Thymus (tissue), 11 donors: ENCODE measurements around the gene TUNAR. TPM values are rescaled to one million over a fixed set of nuclear protein-coding genes. Genes with fewer than 3 reads are reported as not detected.

Source experiments
- DNase-seq, 9 donors: peaks; one replicate each; pipeline ENCODE4 v3.0.0-alpha.2; 2013; ENCODE audit warnings: low spot score in 9 of 9, low read depth in 6 of 9, missing footprints in 1 of 9
- H3K27ac ChIP-seq, 2 donors: one replicate each; pipeline ENCODE4 v1.5.1; 2013; ENCODE audit warnings: control low read depth in 1 of 2, low read depth in 1 of 2, low read length in 1 of 2, mild to moderate bottlenecking in 1 of 2, moderate library complexity in 1 of 2
- H3K27me3 ChIP-seq, 2 donors: one replicate each; pipeline ENCODE4 v1.5.1; 2013; ENCODE audit warnings: low read length in 1 of 2; ENCODE audit not compliant: control insufficient read depth in 2 of 2, insufficient read depth in 1 of 2
- H3K36me3 ChIP-seq, 2 donors: one replicate each; pipeline ENCODE4 v1.5.1; 2013; ENCODE audit warnings: low read length in 1 of 2, mild to moderate bottlenecking in 1 of 2, moderate library complexity in 1 of 2; ENCODE audit not compliant: control insufficient read depth in 2 of 2, insufficient read depth in 2 of 2
- H3K4me1 ChIP-seq, 2 donors: one replicate each; pipeline ENCODE4 v1.5.1; 2013; ENCODE audit warnings: low read length in 2 of 2; ENCODE audit not compliant: control insufficient read depth in 2 of 2, insufficient read depth in 2 of 2
- H3K4me3 ChIP-seq, 2 donors: one replicate each; pipeline ENCODE4 v1.5.1; 2013; ENCODE audit warnings: low read length in 2 of 2, control low read depth in 1 of 2, mild to moderate bottlenecking in 1 of 2
- H3K9me3 ChIP-seq, 2 donors: one replicate each; pipeline ENCODE4 v1.5.1; 2013; ENCODE audit warnings: low read length in 1 of 2, mild to moderate bottlenecking in 1 of 2; ENCODE audit not compliant: control insufficient read depth in 2 of 2, insufficient read depth in 1 of 2
- WGBS: extraction: QIAGEN DNeasy Blood & Tissue Kit; methylation state at CpG from one replicate; pipeline ENCODE4 v1.1.7; 2013; 5-methylcytosine and 5-hydroxymethylcytosine counted together
- polyA plus RNA-seq: library from polyadenylated mRNA; stranded (reverse); fragments of 200-250 nt; gene quantifications from one replicate; pipeline ENCODE4 v1.2.3, GENCODE V29; 2013
- total RNA-seq: library from RNA; stranded (reverse); fragments of 120-200 nt; gene quantifications from one replicate; pipeline ENCODE4 v1.2.4, GENCODE V29; 2013
- donor health status: healthy.

Gene TUNAR
- total and polyA plus RNA-seq, 2 donors, result 0.09 to 0.18 TPM

DNA sequence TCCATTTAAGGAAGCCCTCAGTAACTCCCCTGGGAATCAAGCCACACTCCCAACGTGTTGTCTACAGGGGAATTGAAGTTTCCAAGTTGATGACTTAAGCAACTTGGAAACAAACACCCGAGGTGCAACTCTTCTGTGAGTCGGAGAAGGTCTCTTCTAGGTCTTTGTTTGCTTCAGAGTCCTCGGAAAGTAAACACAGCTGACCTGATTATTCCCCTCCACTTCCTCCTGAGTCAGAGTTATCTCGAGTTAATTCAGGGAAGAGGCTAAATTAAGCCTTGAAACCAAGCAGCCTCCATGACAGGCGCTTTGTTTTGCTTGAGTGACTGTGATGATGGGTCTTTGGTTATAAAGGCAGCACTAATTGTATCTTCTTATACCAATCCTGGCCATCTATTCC, 41.8 kb downstream of the TUNAR start:
- H3K4me3 ChIP-seq, result no peak overlapping the region
- no peaks in the 10 kb centered on the region for H3K27me3 ChIP-seq
- H3K9me3 ChIP-seq, result no peaks in the 10 kb centered on the region
- no peak overlapping the region for H3K27ac ChIP-seq
- DNase-seq, result no peak
- H3K36me3 ChIP-seq, result no peaks in the 10 kb centered on the region
- 11% methylated on average over 6 of the region's 6 CpGs for WGBS
- no peaks in the 10 kb centered on the region for H3K4me1 ChIP-seq

DNA sequence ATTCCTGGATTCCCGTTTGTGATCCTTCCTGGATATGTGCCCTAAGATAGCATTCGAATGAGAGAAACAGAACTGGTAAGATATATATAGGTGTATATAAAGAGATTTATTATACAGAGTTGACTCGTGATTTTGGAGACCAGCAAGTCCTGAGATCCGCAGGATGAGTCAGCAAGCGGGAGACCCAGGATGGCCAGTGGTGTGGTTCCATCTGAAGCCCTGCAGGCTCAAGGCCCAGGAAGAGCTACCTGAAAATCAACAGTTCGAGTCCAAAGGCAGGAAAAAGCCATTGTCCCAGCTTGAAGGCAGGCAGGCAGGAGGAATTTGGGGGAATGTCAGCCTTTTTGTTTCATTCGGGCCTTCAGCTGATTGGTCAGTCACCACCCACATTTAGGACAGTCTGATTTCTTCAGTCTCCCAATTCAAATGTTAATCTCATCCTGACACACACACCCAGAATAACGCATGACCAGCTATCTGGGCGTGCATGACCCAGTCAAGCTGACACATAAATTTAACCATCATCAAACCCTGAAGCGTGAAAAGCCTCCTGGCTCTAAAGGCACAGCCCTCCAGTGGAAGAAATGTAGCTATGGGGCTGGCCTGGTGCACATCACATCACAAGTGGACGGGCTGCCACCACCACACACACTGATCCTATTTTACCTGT, 44.3 kb downstream of the TUNAR start:
- no peaks in the 10 kb centered on the region for H3K9me3 ChIP-seq
- DNase-seq, result no peak
- 83% methylated on average over 11 of the region's 11 CpGs for WGBS
- H3K27ac ChIP-seq, result no peak overlapping the region
- H3K27me3 ChIP-seq, result no peaks in the 10 kb centered on the region
- no peaks in the 10 kb centered on the region for H3K36me3 ChIP-seq
- no peaks in the 10 kb centered on the region for H3K4me1 ChIP-seq
- no peak overlapping the region for H3K4me3 ChIP-seq

DNA sequence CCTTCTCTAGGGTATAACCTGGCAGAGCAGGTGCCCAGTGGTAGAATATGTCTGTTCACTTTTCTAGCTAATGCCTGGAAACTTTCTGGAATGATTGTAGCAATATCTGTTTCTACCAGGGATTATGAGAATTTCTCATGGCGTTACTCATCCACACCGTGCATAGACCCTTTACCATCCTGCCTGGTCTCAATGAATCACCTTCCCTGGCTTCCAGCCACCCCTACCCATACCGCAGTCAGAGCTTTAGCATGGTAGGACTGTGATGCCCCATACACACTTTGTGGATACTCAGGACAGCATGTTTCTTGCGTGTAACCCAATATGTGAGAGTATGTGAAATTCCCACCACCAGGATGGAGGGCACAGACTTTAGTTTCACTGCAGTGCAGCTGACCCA, 45.4 kb downstream of the TUNAR start:
- no peak overlapping the region for H3K4me3 ChIP-seq
- H3K4me1 ChIP-seq, result no peaks in the 10 kb centered on the region
- no peaks in the 10 kb centered on the region for H3K36me3 ChIP-seq
- WGBS, result 93% methylated on average over 4 of the region's 4 CpGs
- no peaks in the 10 kb centered on the region for H3K9me3 ChIP-seq
- H3K27me3 ChIP-seq, result no peaks in the 10 kb centered on the region
- no peak overlapping the region for H3K27ac ChIP-seq
- no peak for DNase-seq

DNA sequence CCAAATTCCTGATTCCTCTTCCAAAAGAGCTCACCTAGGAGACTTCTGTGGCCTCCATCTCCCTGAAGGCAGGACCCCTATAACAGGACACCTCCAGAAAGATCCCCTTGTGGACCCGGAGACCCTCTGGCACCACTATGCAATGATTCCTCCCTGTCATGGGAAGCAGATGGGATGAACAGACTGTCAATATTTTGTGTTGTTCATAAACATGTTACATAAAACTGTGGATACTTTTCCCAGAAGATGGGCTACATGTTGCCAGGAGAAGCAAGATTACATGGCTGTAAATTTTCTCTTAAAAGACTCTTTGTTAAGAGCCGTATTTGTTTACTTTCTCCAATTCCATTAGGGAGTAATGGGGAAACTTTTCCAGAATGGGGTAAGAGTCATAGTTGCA, 52.1 kb downstream of the TUNAR start:
- H3K27ac ChIP-seq, result no peak overlapping the region
- no peaks in the 10 kb centered on the region for H3K27me3 ChIP-seq
- WGBS, result 87% methylated on average over 2 of the region's 2 CpGs

DNA sequence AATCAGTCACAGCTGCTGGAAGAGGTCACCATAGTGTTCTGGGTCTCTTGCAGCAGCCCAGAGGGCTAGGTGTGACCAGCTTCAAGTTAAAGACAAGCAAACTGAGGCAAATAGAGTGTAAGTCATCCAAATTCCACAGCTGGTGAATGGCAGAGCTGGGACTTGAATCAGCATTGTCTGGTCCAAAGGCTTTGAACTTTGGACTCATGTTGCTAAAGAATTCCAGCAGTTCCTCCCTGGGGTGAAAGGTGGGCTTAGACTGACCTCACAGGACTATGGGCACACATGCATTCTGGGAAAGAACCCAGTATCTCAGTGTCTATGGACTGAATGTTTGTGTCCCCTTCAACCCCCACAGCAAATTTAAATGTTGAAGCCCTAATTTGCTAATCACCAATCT, 54.8 kb downstream of the TUNAR start:
- H3K27ac ChIP-seq, result no peak overlapping the region
- H3K9me3 ChIP-seq, result no peaks in the 10 kb centered on the region
- H3K4me1 ChIP-seq, result no peaks in the 10 kb centered on the region
- H3K36me3 ChIP-seq, result no peaks in the 10 kb centered on the region
- DNase-seq, result no peak
- H3K4me3 ChIP-seq, result no peak overlapping the region
- H3K27me3 ChIP-seq, result no peaks in the 10 kb centered on the region

More for the DNA sequence above, 52.1 kb downstream of the TUNAR start:
- H3K36me3 ChIP-seq, result no peaks in the 10 kb centered on the region
- no peaks in the 10 kb centered on the region for H3K4me1 ChIP-seq
- no peak overlapping the region for H3K4me3 ChIP-seq
- no peak for DNase-seq
- H3K9me3 ChIP-seq, result no peaks in the 10 kb centered on the region

DNA sequence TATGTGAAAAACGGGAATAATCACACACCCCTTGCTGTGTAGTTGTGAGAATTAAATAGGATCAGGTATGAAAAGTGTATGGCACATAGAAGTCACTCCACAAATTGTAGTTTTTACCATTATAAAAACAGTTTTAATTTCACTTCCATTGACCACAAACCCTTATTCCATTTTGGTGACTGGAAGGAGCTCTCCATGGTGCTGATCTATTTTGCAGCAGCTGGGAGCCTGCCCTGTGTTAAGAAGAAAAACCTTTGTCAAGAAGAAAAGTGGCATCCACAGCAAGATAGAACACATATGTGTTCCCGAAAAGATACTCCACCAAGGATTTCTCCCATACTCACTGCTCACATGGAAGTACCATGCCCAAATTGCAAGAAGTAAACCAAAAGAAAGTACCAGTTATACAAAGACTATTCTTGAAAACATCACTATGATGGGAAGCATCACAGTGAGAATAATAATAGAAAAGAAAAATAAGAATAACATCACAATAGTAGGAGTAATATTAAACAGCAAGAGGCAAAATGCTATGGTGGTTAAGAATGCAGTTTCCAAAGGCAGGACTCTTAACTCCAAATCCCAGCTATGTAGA, 58.7 kb downstream of the TUNAR start:
- 42% methylated on average over 2 of the region's 2 CpGs for WGBS
- DNase-seq, result peak in 8 of 9 donors; percentile 4 to 40 (median 12)
- Histone ChIP-seq H3K27me3 (no peaks in the 10 kb centered on the region), H3K4me1 (no peaks in the 10 kb centered on the region), H3K36me3 (no peaks in the 10 kb centered on the region), H3K4me3 (no peak overlapping the region), H3K9me3 (no peaks in the 10 kb centered on the region), H3K27ac (no peak overlapping the region)

DNA sequence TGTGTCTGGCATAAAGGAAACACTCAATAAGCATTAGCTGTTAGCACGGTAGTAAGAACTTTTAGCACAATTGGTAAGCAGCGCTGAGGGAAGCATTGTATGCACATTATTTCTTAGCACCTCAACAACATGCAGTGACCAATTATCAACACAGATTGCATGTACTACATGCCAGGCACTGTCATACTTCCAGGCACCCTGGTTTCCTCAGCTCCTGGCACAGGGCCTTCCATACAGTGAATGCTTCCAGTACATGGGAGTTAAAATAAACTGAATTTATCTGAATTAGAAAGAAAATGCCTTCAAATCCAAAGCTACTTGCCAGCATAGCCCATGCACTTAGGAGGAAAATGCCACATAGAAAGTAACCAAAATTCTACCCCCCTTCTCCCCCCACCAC, 59.4 kb downstream of the TUNAR start:
- H3K27me3 ChIP-seq, result no peaks in the 10 kb centered on the region
- H3K4me1 ChIP-seq, result no peaks in the 10 kb centered on the region
- no peak for DNase-seq
- no peak overlapping the region for H3K4me3 ChIP-seq
- 90% methylated on average over 2 of the region's 2 CpGs for WGBS
- no peaks in the 10 kb centered on the region for H3K36me3 ChIP-seq
- no peak overlapping the region for H3K27ac ChIP-seq
- H3K9me3 ChIP-seq, result no peaks in the 10 kb centered on the region

DNA sequence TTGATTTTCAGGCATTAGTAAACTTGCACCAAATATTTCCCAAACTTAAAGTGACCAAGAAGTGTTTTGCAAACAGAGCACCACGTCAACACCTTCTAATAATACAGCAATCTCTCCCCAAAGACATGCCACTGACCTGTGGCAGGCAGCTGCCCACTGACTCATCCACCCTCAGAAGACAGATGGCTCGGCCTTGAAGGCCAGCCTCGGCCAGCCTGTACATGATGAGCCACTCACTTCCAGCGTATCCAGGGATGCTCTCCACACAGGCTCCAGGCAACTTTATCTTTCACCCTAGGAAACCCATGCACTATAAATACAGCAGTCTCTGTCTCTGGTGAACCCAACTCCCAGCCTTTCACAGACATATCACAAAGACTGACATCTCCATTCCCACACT, 62.7 kb downstream of the TUNAR start:
- WGBS, result 91% methylated on average over 4 of the region's 4 CpGs

DNA sequence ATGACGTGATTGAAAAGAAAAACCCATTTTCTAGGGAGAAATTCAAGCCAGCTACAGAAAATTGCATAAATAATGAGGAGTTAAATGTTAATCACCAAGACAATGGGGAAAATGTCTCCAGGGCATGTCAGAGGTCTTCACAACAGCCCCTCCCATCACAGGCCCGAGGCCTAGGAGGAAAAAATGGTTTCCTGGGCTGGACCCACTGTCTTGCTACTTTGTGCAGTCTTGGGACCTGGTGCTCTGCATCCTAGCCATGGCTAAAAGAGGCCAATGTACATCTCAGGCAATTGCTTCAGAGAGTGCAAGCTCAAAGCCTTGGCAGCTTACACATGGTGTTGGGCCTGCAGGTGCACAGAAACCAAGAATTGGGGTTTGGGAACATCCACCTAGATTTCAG, 65.3 kb downstream of the TUNAR start:
- Histone ChIP-seq H3K9me3 (no peaks in the 10 kb centered on the region), H3K4me3 (no peak overlapping the region), H3K27ac (no peak overlapping the region), H3K4me1 (no peaks in the 10 kb centered on the region), H3K27me3 (no peaks in the 10 kb centered on the region), H3K36me3 (no peaks in the 10 kb centered on the region)
- WGBS, result 55% methylated on average over 2 of the region's 2 CpGs
- no peak for DNase-seq

More for the DNA sequence above, 62.7 kb downstream of the TUNAR start:
- Histone ChIP-seq H3K27ac (no peak overlapping the region), H3K4me3 (no peak overlapping the region), H3K4me1 (no peaks in the 10 kb centered on the region), H3K27me3 (no peaks in the 10 kb centered on the region), H3K9me3 (no peaks in the 10 kb centered on the region), H3K36me3 (no peaks in the 10 kb centered on the region)
- DNase-seq, result no peak
